ENCODE results near the gene CREBRF. TPM values are rescaled to one million over a fixed set of nuclear protein-coding genes. Genes with fewer than 3 reads are reported as not detected.
"Not testable (repeated sequence)": the region's sequence is repeated elsewhere in the genome, so short reads cannot be mapped to it uniquely, and the experiment has no call there.

Gene CREBRF
- total RNA-seq, 1 experiment from 2014 or later, result 6.5 TPM

- not testable (repeated sequence) for DNase-seq (ENCODE audit: low read depth)
These were observed 98.5 kb downstream of the CREBRF start for GRCh38 chr5:173154619-173155018.

DNA sequence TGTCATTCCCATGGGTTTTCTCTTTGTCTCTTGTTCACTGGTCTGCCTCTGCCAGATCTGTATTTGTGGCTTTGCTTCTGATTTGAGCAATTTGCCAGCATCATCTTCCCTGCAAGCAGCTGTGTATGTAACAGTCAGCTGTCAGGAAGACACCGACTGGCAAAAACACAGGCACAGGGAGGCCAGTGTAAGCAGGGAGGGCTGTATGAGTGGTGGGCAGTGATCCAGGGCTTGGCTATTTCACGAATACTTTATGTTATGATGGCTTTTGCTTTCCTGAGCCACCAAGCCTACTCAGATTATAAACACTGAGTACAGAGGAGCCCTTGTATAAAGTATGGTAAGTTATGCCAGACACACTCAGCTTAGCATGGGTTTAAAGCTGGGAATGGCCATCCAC is 99.8 kb downstream of the CREBRF start:
- DNase-seq (ENCODE audit: low read depth), result no peak

DNA sequence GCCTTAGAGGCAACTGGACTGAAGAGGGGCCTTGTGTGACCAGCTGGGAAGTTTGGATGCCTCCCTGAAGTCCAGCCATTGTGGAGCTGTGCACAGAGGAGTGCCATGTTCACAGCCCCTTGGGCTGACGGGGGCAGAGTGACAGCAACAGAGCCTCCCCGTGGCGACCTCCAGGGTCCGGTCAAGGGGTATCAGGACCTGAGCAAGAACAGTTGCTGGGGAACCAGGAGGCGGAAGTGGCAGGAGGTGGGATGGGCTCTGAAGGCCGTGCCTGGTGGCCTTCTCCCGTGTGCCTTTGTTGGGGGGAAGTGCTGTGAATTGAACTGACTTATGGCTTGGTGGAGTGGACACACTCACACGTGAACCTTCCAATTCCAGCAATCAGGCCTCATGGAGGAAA is 102.2 kb downstream of the CREBRF start:
- DNase-seq (ENCODE audit: low read depth), result no peak

DNA sequence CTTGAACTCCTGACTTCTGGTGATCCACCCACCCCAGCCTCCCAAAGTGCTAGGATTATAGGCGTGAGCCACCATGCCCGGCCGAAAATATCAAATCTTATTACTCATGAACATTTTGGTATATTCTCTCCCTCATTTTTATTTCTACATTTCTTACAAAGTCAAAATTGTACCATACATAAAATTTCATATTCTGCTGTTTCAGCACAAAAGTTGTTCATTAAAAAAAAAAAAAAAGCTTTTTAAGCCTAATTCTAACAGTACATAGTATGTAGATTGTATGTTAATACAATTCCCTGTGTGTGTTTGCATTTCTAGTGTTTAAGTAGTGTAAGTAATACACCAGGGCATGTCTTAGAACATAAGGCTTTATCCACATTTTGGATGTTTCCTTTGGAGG is 103.1 kb downstream of the CREBRF start:
- no peak for DNase-seq (ENCODE audit: low read depth)

GRCh38 chr5:173161148-173161547 is 105.0 kb downstream of the CREBRF start:
- no peak for DNase-seq (ENCODE audit: low read depth)

- DNase-seq (ENCODE audit: low read depth), result no peak
These were observed 107.1 kb downstream of the CREBRF start for GRCh38 chr5:173163219-173163618.

DNA sequence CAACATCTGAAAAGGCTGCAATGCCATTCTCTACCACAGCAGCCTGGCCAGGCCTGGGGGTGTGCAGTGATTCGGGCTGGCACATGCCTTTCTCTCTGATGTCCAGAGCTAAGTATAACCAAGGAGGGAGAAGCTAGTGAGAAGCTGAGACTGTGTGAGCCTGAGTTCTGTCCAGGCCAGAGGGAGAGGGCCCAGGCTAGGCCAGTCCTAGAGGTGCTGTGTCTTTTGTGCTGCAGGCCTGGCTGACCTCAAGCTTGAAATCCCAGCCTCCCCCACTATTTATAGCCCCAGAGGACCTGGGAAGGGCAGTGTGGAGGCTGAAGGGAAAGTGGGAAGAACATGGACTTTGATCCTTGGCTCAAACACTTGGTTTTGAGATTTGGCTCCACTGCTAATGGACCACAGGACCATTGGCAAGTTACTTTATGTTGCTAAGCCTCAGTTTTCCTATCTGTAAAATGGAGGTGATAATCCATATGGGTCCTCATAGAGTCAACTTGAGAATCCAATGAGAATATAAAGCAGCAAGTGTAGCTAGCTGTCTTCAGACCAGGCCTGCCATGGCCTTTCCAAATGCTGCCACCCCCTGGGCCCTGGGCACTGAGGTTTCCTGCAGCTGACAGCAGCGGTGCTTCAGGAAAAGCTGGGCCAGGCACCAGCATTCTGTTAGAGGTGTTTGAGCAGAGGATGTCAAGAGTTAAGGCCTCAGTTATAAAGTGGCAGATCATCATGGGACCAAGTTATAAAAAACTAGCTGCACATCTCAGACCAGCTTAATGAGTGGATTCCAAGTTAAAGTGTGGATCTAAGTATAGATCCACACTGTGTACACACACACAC is 109.2 kb downstream of the CREBRF start:
- no peak for DNase-seq (ENCODE audit: low read depth)

GRCh38 chr5:173172166-173172565 is 116.0 kb downstream of the CREBRF start:
- no peak for DNase-seq (ENCODE audit: low read depth)

DNA sequence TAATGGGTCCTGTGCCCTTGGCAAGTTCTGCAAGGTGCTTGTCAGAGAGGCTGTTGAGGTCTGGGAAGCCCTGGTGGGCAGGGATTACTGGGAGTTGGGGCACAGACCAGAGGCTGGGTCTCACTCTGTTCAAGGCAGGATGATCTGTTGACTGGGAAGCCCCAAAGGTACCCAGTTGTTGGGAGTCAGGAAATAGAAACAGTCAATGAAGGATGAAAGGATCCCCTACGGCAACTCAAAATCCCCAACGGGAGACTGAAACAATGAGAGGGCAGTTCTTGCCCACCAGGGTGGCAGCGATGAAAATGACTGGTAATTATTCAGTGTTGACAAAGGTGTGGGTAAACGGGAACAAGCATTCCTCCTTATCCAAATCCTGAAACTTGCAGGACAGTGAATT is 119.4 kb downstream of the CREBRF start:
- no peak for DNase-seq (ENCODE audit: low read depth)

DNA sequence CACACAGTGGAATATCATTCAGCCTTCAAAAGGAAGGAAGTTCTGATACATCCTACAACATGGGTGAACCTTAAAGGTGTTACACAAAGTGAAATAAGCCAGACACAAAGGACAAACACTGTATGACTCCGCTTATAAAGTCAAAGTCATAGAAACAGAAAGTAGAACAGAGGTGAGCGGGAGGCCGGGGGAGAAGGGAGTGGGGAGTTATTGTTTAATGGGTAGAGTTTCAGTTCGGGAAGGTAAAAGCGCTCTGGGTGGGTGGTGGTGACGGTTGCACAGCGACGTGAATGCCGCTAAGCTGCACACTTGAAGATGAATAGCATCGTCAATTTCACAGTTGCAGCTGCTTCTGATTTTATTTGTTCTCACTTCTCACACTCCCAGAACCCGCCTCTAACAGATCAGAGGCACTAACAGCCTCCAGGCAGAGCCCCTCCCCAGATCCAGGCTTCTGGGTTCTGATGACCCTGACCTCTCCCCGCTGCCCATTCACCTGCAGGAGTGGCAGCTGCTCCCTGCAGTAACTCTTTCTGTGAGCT is 122.3 kb downstream of the CREBRF start:
- DNase-seq (ENCODE audit: low read depth), result no peak

- peak; percentile 18 for DNase-seq (ENCODE audit: low read depth)
These were observed 124.2 kb downstream of the CREBRF start for GRCh38 chr5:173180331-173180730.

- DNase-seq (ENCODE audit: low read depth), result no peak
These were observed 131.0 kb downstream of the CREBRF start for GRCh38 chr5:173187054-173187743.

- no peak for DNase-seq (ENCODE audit: low read depth)
These were observed 132.1 kb downstream of the CREBRF start for GRCh38 chr5:173188280-173188679.

Other genes starting within 250 kb of the CREBRF start
- 71.8 and 91.3 TPM in 2 replicates for gene ERGIC1, start 222.1 kb upstream of the CREBRF start, total RNA-seq (2014; rRNA removed; shearing (Covaris generic))
- 97.3 and 97.4 TPM in 2 replicates for gene RPL26L1, start 96.9 kb upstream of the CREBRF start, total RNA-seq (2014; rRNA removed; shearing (Covaris generic))
- gene ATP6V0E1, start 72.6 kb upstream of the CREBRF start, total RNA-seq (2014; rRNA removed; shearing (Covaris generic)), result 96.0 and 115 TPM in 2 replicates
- 22.1 and 25.7 TPM in 2 replicates for gene BNIP1, start 88.2 kb downstream of the CREBRF start, total RNA-seq (2014; rRNA removed; shearing (Covaris generic))
- not detected in 2 replicates for gene NKX2-5, start 178.9 kb downstream of the CREBRF start, total RNA-seq (2014; rRNA removed; shearing (Covaris generic))